VCaP (cell line): ENCODE data around the gene DUOXA1.

Experiments
- H3K27ac ChIP-seq: fragments of 450-650 bp; 2 replicates; pipeline ENCODE4 v1.5.1; 2017
- TF ChIP-seq, protein P1 (sequence below): fragments of 450-650 bp; conservative IDR thresholded peaks from 2 replicates; pipeline ENCODE4 v1.5.1; 2017; ENCODE audit warnings: mild to moderate bottlenecking, moderate library complexity

DUOXA1 gene

GRCh38 chr15:45118996-45119395 is 10.7 kb downstream of the DUOXA1 start:
- no peak overlapping the region for H3K27ac ChIP-seq
- TF ChIP-seq, protein P1, sequence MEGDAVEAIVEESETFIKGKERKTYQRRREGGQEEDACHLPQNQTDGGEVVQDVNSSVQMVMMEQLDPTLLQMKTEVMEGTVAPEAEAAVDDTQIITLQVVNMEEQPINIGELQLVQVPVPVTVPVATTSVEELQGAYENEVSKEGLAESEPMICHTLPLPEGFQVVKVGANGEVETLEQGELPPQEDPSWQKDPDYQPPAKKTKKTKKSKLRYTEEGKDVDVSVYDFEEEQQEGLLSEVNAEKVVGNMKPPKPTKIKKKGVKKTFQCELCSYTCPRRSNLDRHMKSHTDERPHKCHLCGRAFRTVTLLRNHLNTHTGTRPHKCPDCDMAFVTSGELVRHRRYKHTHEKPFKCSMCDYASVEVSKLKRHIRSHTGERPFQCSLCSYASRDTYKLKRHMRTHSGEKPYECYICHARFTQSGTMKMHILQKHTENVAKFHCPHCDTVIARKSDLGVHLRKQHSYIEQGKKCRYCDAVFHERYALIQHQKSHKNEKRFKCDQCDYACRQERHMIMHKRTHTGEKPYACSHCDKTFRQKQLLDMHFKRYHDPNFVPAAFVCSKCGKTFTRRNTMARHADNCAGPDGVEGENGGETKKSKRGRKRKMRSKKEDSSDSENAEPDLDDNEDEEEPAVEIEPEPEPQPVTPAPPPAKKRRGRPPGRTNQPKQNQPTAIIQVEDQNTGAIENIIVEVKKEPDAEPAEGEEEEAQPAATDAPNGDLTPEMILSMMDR = no peak

DNA sequence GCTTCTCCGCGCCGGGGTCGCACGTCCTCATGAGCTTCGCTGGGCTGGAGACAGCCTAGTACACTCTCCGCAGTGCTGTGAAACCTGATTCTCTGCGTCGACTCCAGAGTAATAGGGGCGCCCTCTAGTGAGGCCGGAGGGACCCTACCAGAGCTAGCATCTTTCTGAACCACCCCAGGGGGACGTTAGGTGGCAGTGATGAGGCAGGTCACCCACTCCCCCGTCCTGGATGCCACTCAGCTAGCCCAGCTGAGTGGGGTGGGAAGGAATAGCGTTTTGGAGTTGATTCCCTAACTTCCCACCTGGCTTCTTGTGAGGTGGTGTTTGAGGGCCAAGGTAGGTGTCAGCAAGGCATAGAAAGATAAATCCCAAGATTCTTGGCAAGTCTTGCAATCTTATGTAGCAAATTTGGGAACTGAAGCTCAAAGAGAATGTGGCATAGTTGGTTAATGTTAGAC is 11.5 kb downstream of the DUOXA1 start:
- no peak overlapping the region; the same call in 1 of the 2 replicates for H3K27ac ChIP-seq
- TF ChIP-seq, protein P1 = peak; percentile 99

DNA sequence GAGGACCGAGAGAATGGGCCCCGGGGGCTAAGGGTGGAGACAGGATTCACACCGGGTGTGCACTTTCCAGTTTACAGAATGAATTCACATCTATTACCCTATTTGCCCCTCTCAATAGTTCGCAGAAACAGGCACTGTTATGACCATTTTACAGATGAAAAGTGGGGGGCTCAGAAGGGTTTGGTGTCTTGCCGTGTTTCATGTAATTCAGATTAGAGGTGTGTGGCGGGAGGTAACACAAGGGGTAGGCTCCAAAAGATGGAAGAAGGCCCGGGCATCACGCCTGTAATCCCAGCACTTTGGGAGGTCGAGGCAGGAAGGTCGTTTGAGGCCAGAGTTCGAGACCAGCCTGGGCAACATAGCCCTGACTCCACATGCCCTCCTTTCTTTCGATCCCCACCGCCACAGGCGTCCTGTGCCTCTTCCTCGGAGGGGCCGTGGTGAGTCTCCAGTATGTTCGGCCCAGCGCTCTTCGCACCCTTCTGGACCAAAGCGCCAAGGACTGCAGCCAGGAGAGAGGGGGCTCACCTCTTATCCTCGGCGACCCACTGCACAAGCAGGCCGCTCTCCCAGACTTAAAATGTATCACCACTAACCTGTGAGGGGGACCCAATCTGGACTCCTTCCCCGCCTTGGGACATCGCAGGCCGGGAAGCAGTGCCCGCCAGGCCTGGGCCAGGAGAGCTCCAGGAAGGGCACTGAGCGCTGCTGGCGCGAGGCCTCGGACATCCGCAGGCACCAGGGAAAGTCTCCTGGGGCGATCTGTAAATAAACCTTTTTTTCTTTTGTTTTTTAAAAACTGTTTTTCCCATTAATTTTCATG is 12.2 kb downstream of the DUOXA1 start:
- TF ChIP-seq, protein P1 = no peak
- no peak overlapping the region; the same call in 1 of the 2 replicates for H3K27ac ChIP-seq

DNA sequence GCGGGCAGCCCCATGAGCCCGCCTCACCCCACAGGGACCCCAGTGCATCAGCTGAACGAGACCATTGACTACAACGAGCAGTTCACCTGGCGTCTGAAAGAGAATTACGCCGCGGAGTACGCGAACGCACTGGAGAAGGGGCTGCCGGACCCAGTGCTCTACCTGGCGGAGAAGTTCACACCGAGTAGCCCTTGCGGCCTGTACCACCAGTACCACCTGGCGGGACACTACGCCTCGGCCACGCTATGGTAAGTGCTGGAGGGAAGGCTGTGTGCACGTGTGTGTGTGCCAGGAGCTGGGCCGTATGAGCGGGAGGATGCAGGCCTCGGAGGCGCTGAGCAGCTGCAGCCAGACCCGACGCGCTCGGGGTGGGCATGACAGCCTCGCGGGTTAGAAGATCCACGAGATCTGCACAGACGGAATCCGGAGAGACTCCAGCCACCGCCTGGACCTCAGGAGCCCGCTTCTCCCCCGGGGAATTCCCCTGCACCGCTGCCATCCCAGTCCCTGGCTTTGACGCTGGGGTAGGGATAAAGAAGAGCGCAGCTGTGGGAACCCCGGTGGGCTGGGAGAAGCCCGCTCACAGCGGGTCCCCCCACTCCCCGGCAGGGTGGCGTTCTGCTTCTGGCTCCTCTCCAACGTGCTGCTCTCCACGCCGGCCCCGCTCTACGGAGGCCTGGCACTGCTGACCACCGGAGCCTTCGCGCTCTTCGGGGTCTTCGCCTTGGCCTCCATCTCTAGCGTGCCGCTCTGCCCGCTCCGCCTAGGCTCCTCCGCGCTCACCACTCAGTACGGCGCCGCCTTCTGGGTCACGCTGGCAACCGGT is 13.0 kb downstream of the DUOXA1 start:
- TF ChIP-seq, protein P1 = no peak
- H3K27ac ChIP-seq = no peak overlapping the region

GRCh38 chr15:45116006-45116481 is 13.6 kb downstream of the DUOXA1 start:
- H3K27ac ChIP-seq = no peak overlapping the region
- TF ChIP-seq, protein P1 = no peak

DNA sequence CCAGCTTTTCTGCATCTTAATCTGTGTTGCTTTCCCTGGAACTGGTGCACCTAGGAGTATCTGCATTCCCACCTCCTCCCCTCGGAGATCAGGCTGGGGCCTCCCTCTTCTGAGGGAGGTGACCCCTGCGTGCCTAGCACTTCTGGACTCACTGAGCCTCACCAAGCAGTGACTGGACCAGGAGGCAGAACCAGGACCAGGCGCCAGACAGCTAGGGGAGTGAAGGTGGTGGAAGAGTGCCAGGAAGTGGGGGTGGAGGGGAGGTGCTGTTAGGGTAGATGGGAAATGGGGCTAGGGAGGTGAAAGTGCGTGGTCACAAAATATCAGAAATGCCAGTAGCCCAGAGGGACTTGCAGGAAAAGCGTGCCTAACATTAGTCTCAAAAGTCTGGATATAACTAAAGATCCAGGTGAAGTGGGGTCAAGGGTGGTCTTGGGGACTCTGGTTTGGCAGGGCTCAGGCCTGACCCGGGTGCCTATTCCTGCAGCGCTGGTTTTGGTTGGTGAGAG is 14.3 kb downstream of the DUOXA1 start:
- TF ChIP-seq, protein P1 = no peak
- no peak overlapping the region for H3K27ac ChIP-seq

DNA sequence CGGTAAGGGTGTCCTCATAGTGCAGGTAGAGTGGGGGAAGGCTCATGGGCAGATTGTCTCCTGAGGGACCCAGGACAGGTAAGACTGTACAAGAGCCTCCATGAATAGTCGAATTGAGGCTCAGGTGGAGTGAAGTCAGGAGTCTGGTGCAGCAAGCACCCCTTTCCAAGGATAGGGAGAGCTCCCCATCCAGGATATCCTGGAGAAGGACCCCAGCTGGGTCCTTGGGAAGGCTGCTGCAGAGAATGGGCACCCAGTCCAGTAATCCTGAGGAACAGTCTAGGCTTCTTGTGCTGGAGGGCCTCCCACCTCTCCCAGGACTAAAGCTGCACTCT is 15.0 kb downstream of the DUOXA1 start:
- no peak overlapping the region for H3K27ac ChIP-seq
- TF ChIP-seq, protein P1 = no peak
